ENCODE results near the gene MAFG.

- TF ChIP-seq ZFP30 (CRISPR knock-in tag; IDR thresholded peaks at IDR 0.05) (no peak), ARNTL (CRISPR knock-in tag; IDR thresholded peaks at IDR 0.05; ENCODE audit: borderline replicate concordance, low read depth) (no peak), TSHZ2 (CRISPR knock-in tag; IDR thresholded peaks at IDR 0.05) (no peak)
Measured at GRCh38 chr17:81925860-81926450, 1.6 kb downstream of the MAFG start.
